H1 (cell line): ENCODE data around the gene ITGB2.

Source experiments
- CEBPB ChIP-seq: IDR thresholded peaks from 2 replicates; pipeline ENCODE4 v1.6.1; 2012; ENCODE audit warnings: low read depth, low read length
- CHD1 ChIP-seq: IDR thresholded peaks from 2 replicates; pipeline ENCODE4 v1.6.1; 2012; ENCODE audit warnings: low read depth, low read length, improper control_type of control experiment
- CREB1 ChIP-seq: IDR thresholded peaks from 2 replicates; pipeline ENCODE4 v1.6.1; 2012; ENCODE audit warnings: inconsistent platforms
- EGR1 ChIP-seq: IDR thresholded peaks from 2 replicates; pipeline ENCODE4 v1.6.1; 2011; ENCODE audit warnings: low read depth, low read length, borderline replicate concordance
- EP300 ChIP-seq, 2 experiments: IDR thresholded peaks; 1 replicate in 1 of 2; 2 replicates in 1 of 2; pipeline ENCODE4 v1.6.1; 2011 to 2012; ENCODE audit warnings: low read depth in 2 of 2, low read length in 2 of 2, mild to moderate bottlenecking in 2 of 2, borderline replicate concordance in 1 of 2, inconsistent platforms in 1 of 2, moderate library complexity in 1 of 2
- GABPA ChIP-seq: IDR thresholded peaks from 2 replicates; pipeline ENCODE4 v1.6.1; 2011; ENCODE audit warnings: mild to moderate bottlenecking, low read length, moderate library complexity, borderline replicate concordance; ENCODE audit not compliant: insufficient read depth
- GTF2F1 ChIP-seq: IDR thresholded peaks from 2 replicates; pipeline ENCODE4 v1.6.1; 2012; ENCODE audit warnings: low read depth, low read length, improper control_type of control experiment, borderline replicate concordance
- JUND ChIP-seq: IDR thresholded peaks from 2 replicates; pipeline ENCODE4 v1.6.1; 2011; ENCODE audit warnings: mild to moderate bottlenecking, improper control_type of control experiment, low read length
- POLR2A ChIP-seq, 2 experiments: IDR thresholded peaks; 1 replicate in 1 of 2; 2 replicates in 1 of 2; pipeline ENCODE4 v1.6.1; 2011; ENCODE audit warnings: low read depth in 2 of 2, low read length in 2 of 2, mild to moderate bottlenecking in 2 of 2; ENCODE audit errors: control extremely low read depth in 1 of 2
- POLR2AphosphoS5 ChIP-seq: IDR thresholded peaks from 2 replicates; pipeline ENCODE4 v1.6.1; 2011; ENCODE audit warnings: low read depth, low read length
- POU5F1 ChIP-seq: IDR thresholded peaks from 2 replicates; pipeline ENCODE4 v1.6.1; 2011; ENCODE audit warnings: low read depth, mild to moderate bottlenecking, low read length, moderate library complexity
- YY1 ChIP-seq: IDR thresholded peaks from 2 replicates; pipeline ENCODE4 v1.6.1; 2011; ENCODE audit warnings: low read depth, mild to moderate bottlenecking, low read length
- TF ChIP-seq, protein P1 (sequence below), 3 experiments: IDR thresholded peaks; 1 replicate in 2 of 3; 2 replicates in 1 of 3; pipeline versions ENCODE4 v1.5.1 to v1.6.1; 2011; ENCODE audit warnings: low read length in 3 of 3, mild to moderate bottlenecking in 3 of 3, inconsistent platforms in 2 of 3, low read depth in 1 of 3, moderate library complexity in 1 of 3; ENCODE audit not compliant: insufficient read depth in 1 of 3; ENCODE audit errors: control extremely low read depth in 1 of 3
- TF ChIP-seq, protein P2 (sequence below): IDR thresholded peaks from 2 replicates; pipeline ENCODE4 v1.6.1; 2012; ENCODE audit warnings: low read length, inconsistent platforms

DNA sequence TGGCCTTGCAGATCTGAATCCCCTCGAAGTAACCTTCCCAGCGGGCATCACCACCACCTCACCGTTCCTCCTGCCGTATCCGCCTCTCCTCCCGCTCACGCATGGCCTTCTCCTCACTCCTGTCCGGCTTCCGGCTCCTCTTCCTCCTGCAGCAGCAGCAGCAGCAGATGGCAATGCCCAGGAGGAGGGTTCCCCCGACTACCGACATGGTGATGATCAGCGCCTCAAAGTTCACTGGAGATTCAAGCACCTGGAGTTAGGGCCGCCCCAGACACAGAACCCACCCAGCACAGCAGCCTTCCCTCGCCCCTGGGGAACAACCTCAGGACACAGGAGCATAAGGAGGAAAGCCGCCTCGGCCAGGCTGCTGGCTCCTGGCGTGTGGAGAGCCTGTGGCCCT, 64.6 kb downstream of the ITGB2 start:
- TF ChIP-seq JUND (no peak), CREB1 (no peak), EGR1 (no peak), CHD1 (no peak), EP300 (IDR thresholded peaks at IDR 0.05; ENCODE audit: borderline replicate concordance in 1 of 2, low read depth in 2 of 2, low read length in 2 of 2) (no peak), POLR2AphosphoS5 (no peak), YY1 (no peak), POLR2A (IDR thresholded peaks at IDR 0.05; ENCODE audit: control extremely low read depth in 1 of 2, low read depth in 2 of 2, low read length in 2 of 2) (no peak), CEBPB (no peak), GTF2F1 (no peak), POU5F1 (no peak), GABPA (no peak)
- TF ChIP-seq, protein P1, sequence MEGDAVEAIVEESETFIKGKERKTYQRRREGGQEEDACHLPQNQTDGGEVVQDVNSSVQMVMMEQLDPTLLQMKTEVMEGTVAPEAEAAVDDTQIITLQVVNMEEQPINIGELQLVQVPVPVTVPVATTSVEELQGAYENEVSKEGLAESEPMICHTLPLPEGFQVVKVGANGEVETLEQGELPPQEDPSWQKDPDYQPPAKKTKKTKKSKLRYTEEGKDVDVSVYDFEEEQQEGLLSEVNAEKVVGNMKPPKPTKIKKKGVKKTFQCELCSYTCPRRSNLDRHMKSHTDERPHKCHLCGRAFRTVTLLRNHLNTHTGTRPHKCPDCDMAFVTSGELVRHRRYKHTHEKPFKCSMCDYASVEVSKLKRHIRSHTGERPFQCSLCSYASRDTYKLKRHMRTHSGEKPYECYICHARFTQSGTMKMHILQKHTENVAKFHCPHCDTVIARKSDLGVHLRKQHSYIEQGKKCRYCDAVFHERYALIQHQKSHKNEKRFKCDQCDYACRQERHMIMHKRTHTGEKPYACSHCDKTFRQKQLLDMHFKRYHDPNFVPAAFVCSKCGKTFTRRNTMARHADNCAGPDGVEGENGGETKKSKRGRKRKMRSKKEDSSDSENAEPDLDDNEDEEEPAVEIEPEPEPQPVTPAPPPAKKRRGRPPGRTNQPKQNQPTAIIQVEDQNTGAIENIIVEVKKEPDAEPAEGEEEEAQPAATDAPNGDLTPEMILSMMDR (IDR thresholded peaks at IDR 0.05; ENCODE audit: control extremely low read depth in 1 of 3, insufficient read depth in 1 of 3, low read depth in 1 of 3, low read length in 3 of 3): no peak
- TF ChIP-seq, protein P2, sequence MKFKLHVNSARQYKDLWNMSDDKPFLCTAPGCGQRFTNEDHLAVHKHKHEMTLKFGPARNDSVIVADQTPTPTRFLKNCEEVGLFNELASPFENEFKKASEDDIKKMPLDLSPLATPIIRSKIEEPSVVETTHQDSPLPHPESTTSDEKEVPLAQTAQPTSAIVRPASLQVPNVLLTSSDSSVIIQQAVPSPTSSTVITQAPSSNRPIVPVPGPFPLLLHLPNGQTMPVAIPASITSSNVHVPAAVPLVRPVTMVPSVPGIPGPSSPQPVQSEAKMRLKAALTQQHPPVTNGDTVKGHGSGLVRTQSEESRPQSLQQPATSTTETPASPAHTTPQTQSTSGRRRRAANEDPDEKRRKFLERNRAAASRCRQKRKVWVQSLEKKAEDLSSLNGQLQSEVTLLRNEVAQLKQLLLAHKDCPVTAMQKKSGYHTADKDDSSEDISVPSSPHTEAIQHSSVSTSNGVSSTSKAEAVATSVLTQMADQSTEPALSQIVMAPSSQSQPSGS: no peak
